Activated CD4-positive, alpha-beta T cell treated with anti-CD3 and anti-CD28 coated beads, Interleukin-2, amount 10 ng/mL, durations not matched to agents 7 days and 5 days (primary cell): ENCODE data around the gene EPN3. TPM values are rescaled to one million over a fixed set of nuclear protein-coding genes. Genes with fewer than 3 reads are reported as not detected.

Experiments
- CTCF ChIA-PET: fragments of 350-600 bp; sonication (Branson Sonifier 250); formaldehyde crosslinking; loops from one replicate; lab custom pipeline; 2021; ENCODE audit warnings: antibody characterized with exemption; lab: Charles Lee
- POLR2A ChIA-PET: fragments of 350-600 bp; sonication (Branson Sonifier 250); formaldehyde crosslinking; loops from one replicate; lab custom pipeline; 2021; ENCODE audit warnings: antibody characterized with exemption; lab: Charles Lee
- DNase-seq: peaks from one replicate; pipeline ENCODE4 v3.0.0-alpha.2; 2020
- H3K27ac Mint-ChIP-seq: one replicate; pipeline ENCODE4 v1.8.0; 2021; ENCODE audit warnings: mild to moderate bottlenecking, moderate library complexity, mixed read lengths
- H3K27me3 Mint-ChIP-seq: one replicate; pipeline ENCODE4 v1.8.0; 2021; ENCODE audit warnings: mixed read lengths
- H3K36me3 Mint-ChIP-seq: one replicate; pipeline ENCODE4 v1.8.0; 2021; ENCODE audit warnings: low read depth, mixed read lengths
- H3K4me1 Mint-ChIP-seq: one replicate; pipeline ENCODE4 v1.8.0; 2021; ENCODE audit warnings: mixed read lengths
- H3K4me3 Mint-ChIP-seq: one replicate; pipeline ENCODE4 v1.8.0; 2021; ENCODE audit warnings: mild to moderate bottlenecking, moderate library complexity, mixed read lengths
- H3K9me3 Mint-ChIP-seq: one replicate; pipeline ENCODE4 v1.8.0; 2021; ENCODE audit warnings: mixed read lengths
- total RNA-seq, 2 experiments: library from RNA; stranded (reverse); gene quantifications; one replicate each; pipeline ENCODE4 v1.2.3, GENCODE V29; 2021

Gene EPN3
- total RNA-seq, 2 experiments from 2014 or later = not detected

DNA sequence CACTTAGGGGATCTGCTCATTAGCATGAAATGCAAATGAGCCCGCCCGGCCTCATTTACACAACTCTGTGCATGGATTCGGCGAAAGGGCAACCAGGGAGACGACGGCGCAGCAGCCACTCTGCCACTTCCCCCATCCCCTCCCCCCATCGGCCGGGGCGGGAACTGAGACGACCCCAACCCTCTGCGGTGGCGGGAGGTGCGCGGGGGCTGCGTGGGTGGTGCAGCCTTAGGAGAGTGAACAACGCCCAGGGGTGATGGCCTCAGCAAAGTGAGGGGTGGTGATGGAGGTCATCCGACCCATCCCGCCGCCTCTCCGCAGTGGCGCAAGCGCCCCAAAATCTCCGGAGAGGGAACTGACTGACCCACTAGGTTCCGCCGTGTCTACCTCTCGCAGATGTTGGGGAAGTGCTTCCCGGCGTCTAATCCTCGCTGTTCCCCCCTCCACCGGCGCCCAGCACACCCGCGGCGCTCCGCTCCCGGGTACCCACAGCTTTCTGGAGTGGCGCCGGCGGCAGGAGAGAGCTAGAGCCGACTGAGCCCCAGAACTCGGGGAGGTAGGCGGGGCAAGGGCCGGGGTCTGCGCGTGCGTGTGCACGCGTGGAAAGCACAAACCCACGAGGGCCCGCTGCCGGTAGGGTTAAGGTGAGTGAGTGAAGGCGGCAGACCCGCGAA, 26.5 kb downstream of the EPN3 start:
- no peak overlapping the region for H3K4me3 Mint-ChIP-seq
- H3K27ac Mint-ChIP-seq = no peak overlapping the region
- CTCF ChIA-PET = interaction anchor here (1.3 to 1.4 kb wide), 3 partner anchors 8 to 12 kb away, joined by 3 to 4 read pairs (median 3); no protein-coding TSS in a partner anchor
- peak; percentile 16 for DNase-seq
- POLR2A ChIA-PET = no interaction called here
- H3K36me3 Mint-ChIP-seq = no peaks in the 10 kb centered on the region
- H3K4me1 Mint-ChIP-seq = peaks cover 20% of the 10 kb centered on the region
- H3K27me3 Mint-ChIP-seq = peaks cover 57% of the 10 kb centered on the region
- H3K9me3 Mint-ChIP-seq = no peaks in the 10 kb centered on the region

DNA sequence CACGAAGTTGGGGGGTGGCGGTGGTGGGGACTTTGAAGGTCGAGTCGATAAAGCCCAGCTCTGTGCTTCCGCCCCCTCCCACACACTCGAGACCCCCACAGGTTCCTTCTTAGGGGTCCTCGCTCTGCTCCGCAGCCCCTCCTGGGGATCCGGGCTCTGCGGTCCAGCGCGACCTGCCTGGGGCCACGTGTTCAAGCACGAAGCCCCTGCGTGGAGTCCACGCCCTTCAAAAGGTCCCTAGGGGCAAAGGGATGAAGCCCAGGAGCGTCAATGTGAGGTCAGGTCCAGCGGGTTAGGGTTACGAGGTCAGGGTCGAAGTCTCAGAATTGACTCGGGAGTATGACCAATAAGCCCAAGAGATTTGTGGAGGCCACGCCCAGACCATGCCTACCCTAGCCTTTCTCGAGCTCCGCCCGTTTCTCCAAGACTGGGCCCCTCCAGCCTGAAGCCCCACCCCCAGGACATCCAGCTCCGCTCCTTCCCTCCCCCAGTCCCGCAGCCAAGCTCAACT, 27.2 kb downstream of the EPN3 start:
- no peaks in the 10 kb centered on the region for H3K9me3 Mint-ChIP-seq
- H3K27ac Mint-ChIP-seq = no peak overlapping the region
- CTCF ChIA-PET = interaction anchor here (0.7 to 1.4 kb wide), 4 partner anchors 9 to 30 kb away, joined by 3 to 4 read pairs (median 3); no protein-coding TSS in a partner anchor
- peaks cover 20% of the 10 kb centered on the region for H3K4me1 Mint-ChIP-seq
- H3K27me3 Mint-ChIP-seq = peaks cover 64% of the 10 kb centered on the region
- POLR2A ChIA-PET = no interaction called here
- H3K4me3 Mint-ChIP-seq = peak overlapping the region; percentile 56
- peak; percentile 29 for DNase-seq
- no peaks in the 10 kb centered on the region for H3K36me3 Mint-ChIP-seq

DNA sequence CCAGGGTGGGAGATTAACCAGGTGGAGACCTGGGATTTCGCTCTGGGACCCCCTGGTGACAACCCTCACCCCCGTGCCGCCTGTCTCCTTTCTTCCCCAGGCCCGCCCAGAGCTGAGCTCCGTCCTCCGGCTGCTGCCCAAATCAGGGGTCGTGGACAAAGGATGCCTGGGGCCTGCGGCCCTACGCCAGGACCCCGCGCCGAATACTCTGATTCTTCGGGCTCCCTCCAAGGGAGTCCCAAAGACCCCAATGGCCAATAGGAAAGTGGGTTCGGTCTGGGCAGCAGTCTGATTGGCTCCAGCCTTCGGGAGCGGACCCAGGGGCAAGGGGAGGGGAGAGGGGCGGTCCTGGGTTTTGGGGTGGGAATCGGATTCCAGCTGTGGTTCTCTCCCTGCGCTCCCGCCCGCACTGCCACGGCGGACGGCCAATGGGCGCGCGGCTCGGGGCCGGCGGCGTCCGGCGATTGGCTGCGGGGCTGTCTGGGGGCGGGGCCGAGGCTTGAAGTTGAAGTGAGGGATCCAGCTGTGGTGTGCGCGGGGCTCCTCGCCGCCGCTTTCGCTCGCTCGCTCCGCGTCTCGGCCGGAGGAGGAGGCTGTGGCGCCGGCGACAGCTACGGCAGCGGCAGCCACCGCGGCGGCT, 27.8 kb downstream of the EPN3 start, which contains the start of gene CACNA1G:
TSS of gene CACNA1G (plus strand) at position 531 of the 640 bp plus-strand sequence. CDS start 745 bp downstream, outside the sequence.
- peaks cover 20% of the 10 kb centered on the region for H3K4me1 Mint-ChIP-seq
- peaks cover 70% of the 10 kb centered on the region for H3K27me3 Mint-ChIP-seq
- no peak within 1 kb of the TSS for H3K27ac Mint-ChIP-seq
- ChIA-PET POLR2A (no interaction called here), CTCF (interaction anchor here (0.7 to 1.8 kb wide), 7 partner anchors 9 to 166 kb away, joined by 3 to 5 read pairs (median 3); no protein-coding TSS in a partner anchor)
- H3K36me3 Mint-ChIP-seq = no peaks in the 10 kb centered on the region
- H3K9me3 Mint-ChIP-seq = no peaks in the 10 kb centered on the region
- DNase-seq = peak; percentile 85
- peak within 1 kb of the TSS; percentile 56 for H3K4me3 Mint-ChIP-seq

DNA sequence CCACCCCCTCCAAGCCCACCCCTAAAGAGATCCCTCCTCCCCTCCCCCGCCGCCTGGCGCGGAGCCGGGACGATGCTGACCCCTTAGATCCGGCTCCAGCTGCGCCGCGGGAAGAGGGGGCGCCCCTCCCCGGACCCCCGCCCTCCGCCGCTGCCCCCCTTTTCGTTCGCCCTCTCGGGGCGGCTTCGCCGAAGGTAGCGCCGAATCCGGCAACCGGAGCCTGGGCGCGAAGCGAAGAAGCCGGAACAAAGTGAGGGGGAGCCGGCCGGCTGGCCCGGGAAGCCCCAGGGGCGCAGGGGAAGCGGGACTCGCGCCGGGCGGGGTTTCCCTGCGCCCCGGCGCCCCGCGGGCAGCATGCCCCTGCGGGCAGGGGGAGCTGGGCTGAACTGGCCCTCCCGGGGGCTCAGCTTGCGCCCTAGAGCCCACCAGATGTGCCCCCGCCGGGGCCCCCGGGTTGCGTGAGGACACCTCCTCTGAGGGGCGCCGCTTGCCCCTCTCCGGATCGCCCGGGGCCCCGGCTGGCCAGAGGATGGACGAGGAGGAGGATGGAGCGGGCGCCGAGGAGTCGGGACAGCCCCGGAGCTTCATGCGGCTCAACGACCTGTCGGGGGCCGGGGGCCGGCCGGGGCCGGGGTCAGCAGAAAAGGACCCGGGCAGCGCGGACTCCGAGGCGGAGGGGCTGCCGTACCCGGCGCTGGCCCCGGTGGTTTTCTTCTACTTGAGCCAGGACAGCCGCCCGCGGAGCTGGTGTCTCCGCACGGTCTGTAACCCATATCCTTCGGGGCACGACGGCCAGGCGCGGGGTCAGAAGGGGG, 28.6 kb downstream of the EPN3 start:
- Mint-ChIP-seq H3K27ac (no peak overlapping the region), H3K4me3 (no peak overlapping the region), H3K27me3 (peaks cover 77% of the 10 kb centered on the region), H3K36me3 (no peaks in the 10 kb centered on the region), H3K9me3 (no peaks in the 10 kb centered on the region), H3K4me1 (peaks cover 20% of the 10 kb centered on the region)
- POLR2A ChIA-PET = no interaction called here
- DNase-seq = peak; percentile 18
- CTCF ChIA-PET = interaction anchor here (1.0 to 2.9 kb wide), 5 partner anchors 11 to 166 kb away, joined by 3 to 13 read pairs (median 5); no protein-coding TSS in a partner anchor

DNA sequence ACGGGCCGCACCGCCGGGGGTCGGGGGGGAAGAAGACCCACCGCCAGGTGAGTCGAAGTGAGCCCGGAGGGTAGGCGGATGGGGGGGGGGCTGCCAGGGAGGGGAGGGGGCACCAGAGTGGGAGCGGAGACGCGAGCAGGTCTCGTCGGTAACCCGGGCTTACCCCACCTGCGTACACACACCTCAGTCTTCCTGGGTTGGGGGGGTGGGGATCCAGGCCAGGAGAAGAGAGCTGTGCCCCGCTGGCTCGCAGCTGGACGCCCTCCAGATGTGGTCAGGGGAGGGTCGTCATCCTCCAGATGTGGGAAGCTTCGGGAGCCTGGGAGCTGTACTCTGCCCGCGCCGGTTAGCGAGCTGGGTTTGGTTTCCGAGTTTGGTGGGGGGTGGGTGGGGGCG, 29.2 kb downstream of the EPN3 start:
- H3K36me3 Mint-ChIP-seq = no peaks in the 10 kb centered on the region
- H3K4me3 Mint-ChIP-seq = no peak overlapping the region
- peaks cover 20% of the 10 kb centered on the region for H3K4me1 Mint-ChIP-seq
- H3K27ac Mint-ChIP-seq = no peak overlapping the region
- CTCF ChIA-PET = interaction anchor here (1.0 to 2.9 kb wide), 4 partner anchors 11 to 82 kb away, joined by 3 to 13 read pairs (median 5); no protein-coding TSS in a partner anchor
- POLR2A ChIA-PET = no interaction called here
- H3K9me3 Mint-ChIP-seq = no peaks in the 10 kb centered on the region
- H3K27me3 Mint-ChIP-seq = peaks cover 78% of the 10 kb centered on the region
- no peak for DNase-seq

DNA sequence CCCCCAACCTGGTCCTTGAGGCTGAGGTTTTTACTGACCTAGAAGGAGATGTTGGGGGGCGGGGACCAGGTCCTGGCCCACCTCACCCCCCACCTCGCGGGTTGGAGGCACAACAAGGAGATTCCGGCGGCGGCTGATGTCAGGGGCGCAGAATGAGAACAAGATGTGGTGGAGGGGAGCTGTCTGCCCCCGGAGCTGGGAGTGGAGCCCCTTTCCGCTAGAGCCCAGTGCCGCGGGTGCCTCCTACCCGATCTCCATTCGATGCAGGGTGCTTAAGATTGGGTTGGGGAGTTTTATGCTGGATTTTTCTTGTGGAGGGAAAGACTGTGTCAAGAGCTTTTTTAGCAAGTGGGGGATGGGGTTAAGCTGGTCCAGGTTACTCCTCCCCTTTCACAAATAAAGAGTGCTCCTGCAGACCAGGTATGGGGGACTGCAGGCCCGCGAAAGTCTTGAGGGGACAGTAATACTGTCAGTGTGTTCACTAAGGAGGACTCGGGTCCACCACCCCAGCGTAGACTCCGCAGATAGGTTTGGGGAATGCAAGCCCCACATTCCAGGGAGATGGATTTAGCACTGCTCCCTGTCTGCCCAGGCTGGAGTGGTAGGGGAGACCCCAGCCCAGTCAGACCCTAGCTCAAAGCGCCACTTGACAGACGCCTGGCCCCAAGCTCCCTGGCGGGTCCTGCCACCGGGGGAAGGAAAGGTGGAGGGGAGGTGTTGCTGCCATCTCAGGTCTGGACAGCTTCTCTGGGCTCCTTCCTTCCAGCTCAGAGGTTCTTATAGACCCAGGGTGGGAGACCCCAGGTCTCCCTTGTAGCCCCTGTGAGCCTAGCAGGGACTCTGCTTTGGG, 29.9 kb downstream of the EPN3 start:
- Mint-ChIP-seq H3K27me3 (peaks cover 73% of the 10 kb centered on the region), H3K36me3 (no peaks in the 10 kb centered on the region)

DNA sequence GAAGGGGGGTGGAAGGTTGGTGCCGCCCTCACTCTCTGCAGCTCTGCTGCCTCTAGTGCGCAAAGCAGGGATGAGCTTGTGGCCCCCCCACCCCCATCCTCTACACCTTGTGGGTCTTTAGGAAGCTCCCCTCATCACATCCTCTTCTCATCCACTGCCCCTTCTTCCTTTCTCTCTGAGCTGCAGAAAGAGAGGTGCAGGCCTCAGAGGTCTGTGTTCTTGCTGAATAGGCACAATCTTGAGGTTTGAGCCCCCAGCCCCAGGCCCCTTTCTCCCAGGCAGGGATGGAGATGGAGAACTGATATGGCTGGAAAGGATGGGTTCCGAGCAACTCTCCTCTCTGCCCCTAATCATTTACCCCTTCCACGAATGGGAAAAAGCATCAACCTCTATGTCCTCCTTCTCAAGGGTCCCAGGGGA, 30.6 kb downstream of the EPN3 start:
- CTCF ChIA-PET = interaction anchor here (1.0 to 2.9 kb wide), 5 partner anchors 10 to 63 kb away, joined by 4 to 13 read pairs (median 6); no protein-coding TSS in a partner anchor
- Mint-ChIP-seq H3K27ac (no peak overlapping the region), H3K4me1 (peaks cover 20% of the 10 kb centered on the region), H3K9me3 (no peaks in the 10 kb centered on the region), H3K27me3 (peaks cover 73% of the 10 kb centered on the region), H3K4me3 (no peak overlapping the region), H3K36me3 (no peaks in the 10 kb centered on the region)
- POLR2A ChIA-PET = interaction anchor here (0.9 kb wide), 1 partner anchor 16 kb away, joined by 3 read pairs; no protein-coding TSS in a partner anchor
- no peak for DNase-seq

More for the DNA sequence above, 29.9 kb downstream of the EPN3 start:
- Mint-ChIP-seq H3K9me3 (no peaks in the 10 kb centered on the region), H3K27ac (no peak overlapping the region), H3K4me3 (no peak overlapping the region), H3K4me1 (peaks cover 20% of the 10 kb centered on the region)
- ChIA-PET POLR2A (interaction anchor here (0.9 kb wide), 1 partner anchor 17 kb away, joined by 3 read pairs; no protein-coding TSS in a partner anchor), CTCF (interaction anchor here (0.7 to 2.9 kb wide), 7 partner anchors 10 to 84 kb away, joined by 3 to 13 read pairs (median 6); partner anchors contain the start of gene RSAD1)
- DNase-seq = no peak

DNA sequence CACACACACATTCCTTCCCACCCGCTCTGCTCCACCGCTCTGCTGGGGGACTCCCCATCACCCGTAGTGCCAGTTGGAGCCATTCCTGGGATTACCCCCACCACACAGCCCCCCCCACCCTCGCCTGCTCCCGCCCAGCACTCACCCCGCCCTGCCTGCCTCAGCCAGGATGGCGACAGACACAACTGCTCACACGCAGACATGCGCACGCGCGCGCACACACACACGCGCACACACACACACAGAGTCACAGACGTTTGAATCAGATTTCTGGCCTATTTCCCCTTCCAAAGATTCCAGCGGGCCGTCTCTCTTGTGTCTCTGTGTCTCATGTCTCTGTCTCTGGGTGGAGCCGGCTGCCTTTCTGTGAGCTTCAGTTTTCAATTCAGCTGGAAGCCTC, 32.4 kb downstream of the EPN3 start:
- peak; percentile 23 for DNase-seq
- Mint-ChIP-seq H3K4me3 (no peak overlapping the region), H3K36me3 (no peaks in the 10 kb centered on the region), H3K4me1 (peaks cover 8% of the 10 kb centered on the region), H3K27ac (no peak overlapping the region), H3K27me3 (peaks cover 58% of the 10 kb centered on the region), H3K9me3 (no peaks in the 10 kb centered on the region)
- CTCF ChIA-PET = interaction anchor here (0.5 kb wide), 1 partner anchor 325 kb away, joined by 3 read pairs; no protein-coding TSS in a partner anchor
- POLR2A ChIA-PET = no interaction called here

DNA sequence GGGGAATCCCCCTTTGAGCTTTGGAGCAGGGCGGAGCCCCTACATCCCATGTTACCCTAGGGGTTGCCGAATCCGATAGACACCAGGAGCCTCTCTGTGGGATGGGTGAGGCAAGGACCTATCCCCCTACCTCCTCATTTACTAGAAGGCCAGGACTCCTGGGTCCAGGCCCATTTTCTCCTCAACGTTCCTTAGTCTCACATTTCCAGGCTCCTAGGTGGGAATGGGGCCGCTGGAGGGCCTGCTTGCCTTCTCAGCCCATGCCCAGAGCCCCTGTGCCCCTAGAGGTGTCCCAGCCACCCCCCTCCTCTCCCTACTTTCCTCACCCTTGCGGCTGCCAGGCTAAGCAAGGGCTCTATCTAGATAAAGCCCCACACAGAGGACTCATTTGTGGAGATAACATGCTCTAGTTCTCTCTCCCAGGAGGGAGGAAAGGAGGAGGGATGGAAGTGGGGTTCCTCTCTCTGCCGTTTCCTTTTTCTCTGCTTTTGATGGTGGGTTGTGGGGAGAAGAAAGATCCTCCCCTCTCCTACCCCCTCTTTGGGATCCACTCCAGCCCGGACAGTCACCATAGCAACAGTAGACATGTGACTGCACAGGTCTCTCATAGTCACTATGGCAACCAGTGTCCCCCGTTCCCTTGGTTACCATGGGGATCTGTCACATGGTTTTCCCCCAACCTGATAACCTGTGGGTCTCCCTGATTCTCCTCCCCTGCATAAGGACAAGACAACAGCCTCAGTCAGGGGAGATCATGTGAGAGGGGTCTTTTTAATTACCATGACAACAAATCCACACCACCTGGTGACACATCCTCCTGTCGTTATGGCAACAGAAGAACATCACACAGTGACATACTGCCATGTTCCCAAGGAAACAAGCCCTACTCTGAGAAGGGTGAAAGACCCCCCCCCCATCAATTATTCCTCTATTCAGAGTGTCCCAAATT, 33.1 kb downstream of the EPN3 start:
- CTCF ChIA-PET = no interaction called here
- Mint-ChIP-seq H3K27me3 (peaks cover 53% of the 10 kb centered on the region), H3K4me1 (peaks cover 4% of the 10 kb centered on the region), H3K27ac (no peak overlapping the region), H3K36me3 (no peaks in the 10 kb centered on the region), H3K9me3 (no peaks in the 10 kb centered on the region), H3K4me3 (no peak overlapping the region)
- POLR2A ChIA-PET = no interaction called here
- peak; percentile 22 for DNase-seq

DNA sequence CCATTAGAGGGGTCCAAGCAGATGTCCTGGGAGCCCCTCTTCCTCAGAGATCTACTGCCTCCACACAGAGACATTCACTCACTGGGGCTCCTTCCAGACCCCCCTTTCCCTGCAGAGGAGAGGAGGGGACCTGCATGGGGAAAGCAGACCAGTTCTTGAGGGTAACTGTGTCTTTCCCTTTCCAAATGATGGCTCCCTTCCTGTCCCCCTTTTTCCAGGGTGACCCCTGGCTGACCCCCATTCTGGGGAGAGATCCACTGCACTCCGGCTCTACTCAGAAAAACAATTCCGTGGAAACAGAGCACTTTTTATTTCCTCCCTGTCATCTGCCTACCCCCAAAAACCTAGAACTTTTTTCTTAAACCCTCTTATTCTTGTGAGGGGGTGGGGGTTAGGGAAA, 34.4 kb downstream of the EPN3 start:
- Mint-ChIP-seq H3K27me3 (peaks cover 53% of the 10 kb centered on the region), H3K36me3 (no peaks in the 10 kb centered on the region), H3K4me3 (no peak overlapping the region), H3K4me1 (peaks cover 4% of the 10 kb centered on the region), H3K27ac (no peak overlapping the region), H3K9me3 (no peaks in the 10 kb centered on the region)
- POLR2A ChIA-PET = no interaction called here
- CTCF ChIA-PET = no interaction called here
- no peak for DNase-seq
